ENCODE results near the gene NKX1-1. TPM values are rescaled to one million over a fixed set of nuclear protein-coding genes. Genes with fewer than 3 reads are reported as not detected.

Gene NKX1-1
- total RNA-seq, 1 experiment from 2014 or later, result not detected

DNA sequence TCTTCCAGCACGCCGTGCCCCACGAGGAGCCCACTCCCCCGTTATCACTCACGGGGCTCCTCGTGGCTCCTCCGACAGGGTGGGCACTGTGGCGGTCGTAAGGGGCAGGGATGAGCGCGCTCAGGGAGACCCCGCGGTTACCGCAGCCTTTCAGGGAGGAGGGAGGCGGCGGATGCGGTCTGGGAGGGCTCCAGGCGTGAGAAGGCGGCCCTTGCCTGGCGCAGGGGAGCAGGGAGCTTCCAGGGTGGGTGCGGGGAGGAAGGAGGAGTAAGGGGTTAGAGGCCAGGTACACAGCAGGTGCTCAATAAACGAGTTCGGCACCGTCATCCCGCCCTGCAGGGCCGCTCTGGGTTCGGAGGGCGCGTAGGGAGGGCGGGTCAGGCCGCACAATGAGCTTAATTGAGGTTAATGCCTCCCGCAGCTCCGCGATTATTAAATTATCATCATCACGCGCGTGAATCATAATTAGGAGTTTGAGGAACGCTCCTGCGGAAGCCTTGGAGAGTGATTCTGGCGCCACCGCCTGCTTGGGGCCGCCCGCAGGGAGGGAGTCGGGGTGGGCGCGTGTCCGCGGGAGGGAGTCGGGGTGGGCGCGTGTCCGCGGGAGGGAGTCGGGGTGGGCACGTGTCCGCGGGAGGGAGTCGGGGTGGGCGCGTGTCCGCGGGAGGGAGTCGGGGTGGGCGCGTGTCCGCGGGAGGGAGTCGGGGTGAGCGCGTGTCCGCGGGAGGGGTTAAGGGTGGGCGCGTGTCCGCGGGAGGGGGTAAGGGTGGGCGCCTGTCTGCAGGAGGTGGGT, 7.6 kb upstream of the NKX1-1 start (continued):
- TF ChIP-seq, protein P1, sequence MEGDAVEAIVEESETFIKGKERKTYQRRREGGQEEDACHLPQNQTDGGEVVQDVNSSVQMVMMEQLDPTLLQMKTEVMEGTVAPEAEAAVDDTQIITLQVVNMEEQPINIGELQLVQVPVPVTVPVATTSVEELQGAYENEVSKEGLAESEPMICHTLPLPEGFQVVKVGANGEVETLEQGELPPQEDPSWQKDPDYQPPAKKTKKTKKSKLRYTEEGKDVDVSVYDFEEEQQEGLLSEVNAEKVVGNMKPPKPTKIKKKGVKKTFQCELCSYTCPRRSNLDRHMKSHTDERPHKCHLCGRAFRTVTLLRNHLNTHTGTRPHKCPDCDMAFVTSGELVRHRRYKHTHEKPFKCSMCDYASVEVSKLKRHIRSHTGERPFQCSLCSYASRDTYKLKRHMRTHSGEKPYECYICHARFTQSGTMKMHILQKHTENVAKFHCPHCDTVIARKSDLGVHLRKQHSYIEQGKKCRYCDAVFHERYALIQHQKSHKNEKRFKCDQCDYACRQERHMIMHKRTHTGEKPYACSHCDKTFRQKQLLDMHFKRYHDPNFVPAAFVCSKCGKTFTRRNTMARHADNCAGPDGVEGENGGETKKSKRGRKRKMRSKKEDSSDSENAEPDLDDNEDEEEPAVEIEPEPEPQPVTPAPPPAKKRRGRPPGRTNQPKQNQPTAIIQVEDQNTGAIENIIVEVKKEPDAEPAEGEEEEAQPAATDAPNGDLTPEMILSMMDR (IDR thresholded peaks at IDR 0.05), result no peak
- TF ChIP-seq ZBTB21 (CRISPR knock-in tag; IDR thresholded peaks at IDR 0.05; ENCODE audit: borderline replicate concordance), result no peak
- no peak for TF ChIP-seq EMX1 (CRISPR knock-in tag; IDR thresholded peaks at IDR 0.05)
- TF ChIP-seq SP1 (CRISPR knock-in tag; conservative IDR thresholded peaks at IDR 0.05), result no peak
- TF ChIP-seq TCF7 (CRISPR knock-in tag; IDR thresholded peaks at IDR 0.05; ENCODE audit: low read depth), result no peak
- TF ChIP-seq, protein P2, sequence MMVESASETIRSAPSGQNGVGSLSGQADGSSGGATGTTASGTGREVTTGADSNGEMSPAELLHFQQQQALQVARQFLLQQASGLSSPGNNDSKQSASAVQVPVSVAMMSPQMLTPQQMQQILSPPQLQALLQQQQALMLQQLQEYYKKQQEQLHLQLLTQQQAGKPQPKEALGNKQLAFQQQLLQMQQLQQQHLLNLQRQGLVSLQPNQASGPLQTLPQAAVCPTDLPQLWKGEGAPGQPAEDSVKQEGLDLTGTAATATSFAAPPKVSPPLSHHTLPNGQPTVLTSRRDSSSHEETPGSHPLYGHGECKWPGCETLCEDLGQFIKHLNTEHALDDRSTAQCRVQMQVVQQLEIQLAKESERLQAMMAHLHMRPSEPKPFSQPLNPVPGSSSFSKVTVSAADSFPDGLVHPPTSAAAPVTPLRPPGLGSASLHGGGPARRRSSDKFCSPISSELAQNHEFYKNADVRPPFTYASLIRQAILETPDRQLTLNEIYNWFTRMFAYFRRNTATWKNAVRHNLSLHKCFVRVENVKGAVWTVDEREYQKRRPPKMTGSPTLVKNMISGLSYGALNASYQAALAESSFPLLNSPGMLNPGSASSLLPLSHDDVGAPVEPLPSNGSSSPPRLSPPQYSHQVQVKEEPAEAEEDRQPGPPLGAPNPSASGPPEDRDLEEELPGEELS (CRISPR knock-in tag; IDR thresholded peaks at IDR 0.05), result no peak
- TF ChIP-seq, protein P3, sequence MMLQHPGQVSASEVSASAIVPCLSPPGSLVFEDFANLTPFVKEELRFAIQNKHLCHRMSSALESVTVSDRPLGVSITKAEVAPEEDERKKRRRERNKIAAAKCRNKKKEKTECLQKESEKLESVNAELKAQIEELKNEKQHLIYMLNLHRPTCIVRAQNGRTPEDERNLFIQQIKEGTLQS (CRISPR knock-in tag; conservative IDR thresholded peaks at IDR 0.05), result no peak
- TF ChIP-seq, protein P4, sequence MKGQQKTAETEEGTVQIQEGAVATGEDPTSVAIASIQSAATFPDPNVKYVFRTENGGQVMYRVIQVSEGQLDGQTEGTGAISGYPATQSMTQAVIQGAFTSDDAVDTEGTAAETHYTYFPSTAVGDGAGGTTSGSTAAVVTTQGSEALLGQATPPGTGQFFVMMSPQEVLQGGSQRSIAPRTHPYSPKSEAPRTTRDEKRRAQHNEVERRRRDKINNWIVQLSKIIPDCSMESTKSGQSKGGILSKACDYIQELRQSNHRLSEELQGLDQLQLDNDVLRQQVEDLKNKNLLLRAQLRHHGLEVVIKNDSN (CRISPR knock-in tag; IDR thresholded peaks at IDR 0.05), result no peak
- no peak for TF ChIP-seq CBFB (CRISPR knock-in tag; IDR thresholded peaks at IDR 0.05; ENCODE audit: low read depth)
- TF ChIP-seq TEAD4 (CRISPR knock-in tag; IDR thresholded peaks at IDR 0.05), result no peak
- TF ChIP-seq, protein P5, sequence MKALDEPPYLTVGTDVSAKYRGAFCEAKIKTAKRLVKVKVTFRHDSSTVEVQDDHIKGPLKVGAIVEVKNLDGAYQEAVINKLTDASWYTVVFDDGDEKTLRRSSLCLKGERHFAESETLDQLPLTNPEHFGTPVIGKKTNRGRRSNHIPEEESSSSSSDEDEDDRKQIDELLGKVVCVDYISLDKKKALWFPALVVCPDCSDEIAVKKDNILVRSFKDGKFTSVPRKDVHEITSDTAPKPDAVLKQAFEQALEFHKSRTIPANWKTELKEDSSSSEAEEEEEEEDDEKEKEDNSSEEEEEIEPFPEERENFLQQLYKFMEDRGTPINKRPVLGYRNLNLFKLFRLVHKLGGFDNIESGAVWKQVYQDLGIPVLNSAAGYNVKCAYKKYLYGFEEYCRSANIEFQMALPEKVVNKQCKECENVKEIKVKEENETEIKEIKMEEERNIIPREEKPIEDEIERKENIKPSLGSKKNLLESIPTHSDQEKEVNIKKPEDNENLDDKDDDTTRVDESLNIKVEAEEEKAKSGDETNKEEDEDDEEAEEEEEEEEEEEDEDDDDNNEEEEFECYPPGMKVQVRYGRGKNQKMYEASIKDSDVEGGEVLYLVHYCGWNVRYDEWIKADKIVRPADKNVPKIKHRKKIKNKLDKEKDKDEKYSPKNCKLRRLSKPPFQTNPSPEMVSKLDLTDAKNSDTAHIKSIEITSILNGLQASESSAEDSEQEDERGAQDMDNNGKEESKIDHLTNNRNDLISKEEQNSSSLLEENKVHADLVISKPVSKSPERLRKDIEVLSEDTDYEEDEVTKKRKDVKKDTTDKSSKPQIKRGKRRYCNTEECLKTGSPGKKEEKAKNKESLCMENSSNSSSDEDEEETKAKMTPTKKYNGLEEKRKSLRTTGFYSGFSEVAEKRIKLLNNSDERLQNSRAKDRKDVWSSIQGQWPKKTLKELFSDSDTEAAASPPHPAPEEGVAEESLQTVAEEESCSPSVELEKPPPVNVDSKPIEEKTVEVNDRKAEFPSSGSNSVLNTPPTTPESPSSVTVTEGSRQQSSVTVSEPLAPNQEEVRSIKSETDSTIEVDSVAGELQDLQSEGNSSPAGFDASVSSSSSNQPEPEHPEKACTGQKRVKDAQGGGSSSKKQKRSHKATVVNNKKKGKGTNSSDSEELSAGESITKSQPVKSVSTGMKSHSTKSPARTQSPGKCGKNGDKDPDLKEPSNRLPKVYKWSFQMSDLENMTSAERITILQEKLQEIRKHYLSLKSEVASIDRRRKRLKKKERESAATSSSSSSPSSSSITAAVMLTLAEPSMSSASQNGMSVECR (CRISPR knock-in tag; IDR thresholded peaks at IDR 0.05; ENCODE audit: borderline replicate concordance), result no peak

DNA sequence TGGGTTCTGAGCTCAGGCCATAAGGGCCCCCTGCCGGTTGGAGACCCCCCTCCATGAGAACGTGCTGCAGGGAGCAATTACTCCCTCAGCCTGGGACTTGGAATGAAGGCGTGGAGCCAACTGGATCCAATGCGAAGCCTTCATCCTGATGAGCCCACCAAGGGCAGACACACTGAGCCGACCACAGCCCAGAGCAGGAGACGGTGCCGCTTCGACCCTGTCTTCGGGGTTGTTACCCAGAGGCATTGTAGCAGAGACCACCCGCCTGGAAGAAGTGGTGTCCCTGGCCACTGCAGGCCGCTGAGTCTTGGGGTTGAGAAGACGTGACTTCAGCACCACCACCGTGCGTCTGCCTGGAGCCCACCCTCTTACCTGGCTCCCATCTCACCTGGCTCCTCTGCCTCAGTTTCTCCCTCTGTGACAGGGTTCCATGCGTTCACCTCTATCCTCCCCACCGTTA, 7.0 kb upstream of the NKX1-1 start:
- peaks cover 5% of the 10 kb centered on the region for H3K4me1 Mint-ChIP-seq
- DNase-seq (ENCODE audit: low spot score) (no peak), ATAC-seq (no peak)
- TF ChIP-seq, protein P6, sequence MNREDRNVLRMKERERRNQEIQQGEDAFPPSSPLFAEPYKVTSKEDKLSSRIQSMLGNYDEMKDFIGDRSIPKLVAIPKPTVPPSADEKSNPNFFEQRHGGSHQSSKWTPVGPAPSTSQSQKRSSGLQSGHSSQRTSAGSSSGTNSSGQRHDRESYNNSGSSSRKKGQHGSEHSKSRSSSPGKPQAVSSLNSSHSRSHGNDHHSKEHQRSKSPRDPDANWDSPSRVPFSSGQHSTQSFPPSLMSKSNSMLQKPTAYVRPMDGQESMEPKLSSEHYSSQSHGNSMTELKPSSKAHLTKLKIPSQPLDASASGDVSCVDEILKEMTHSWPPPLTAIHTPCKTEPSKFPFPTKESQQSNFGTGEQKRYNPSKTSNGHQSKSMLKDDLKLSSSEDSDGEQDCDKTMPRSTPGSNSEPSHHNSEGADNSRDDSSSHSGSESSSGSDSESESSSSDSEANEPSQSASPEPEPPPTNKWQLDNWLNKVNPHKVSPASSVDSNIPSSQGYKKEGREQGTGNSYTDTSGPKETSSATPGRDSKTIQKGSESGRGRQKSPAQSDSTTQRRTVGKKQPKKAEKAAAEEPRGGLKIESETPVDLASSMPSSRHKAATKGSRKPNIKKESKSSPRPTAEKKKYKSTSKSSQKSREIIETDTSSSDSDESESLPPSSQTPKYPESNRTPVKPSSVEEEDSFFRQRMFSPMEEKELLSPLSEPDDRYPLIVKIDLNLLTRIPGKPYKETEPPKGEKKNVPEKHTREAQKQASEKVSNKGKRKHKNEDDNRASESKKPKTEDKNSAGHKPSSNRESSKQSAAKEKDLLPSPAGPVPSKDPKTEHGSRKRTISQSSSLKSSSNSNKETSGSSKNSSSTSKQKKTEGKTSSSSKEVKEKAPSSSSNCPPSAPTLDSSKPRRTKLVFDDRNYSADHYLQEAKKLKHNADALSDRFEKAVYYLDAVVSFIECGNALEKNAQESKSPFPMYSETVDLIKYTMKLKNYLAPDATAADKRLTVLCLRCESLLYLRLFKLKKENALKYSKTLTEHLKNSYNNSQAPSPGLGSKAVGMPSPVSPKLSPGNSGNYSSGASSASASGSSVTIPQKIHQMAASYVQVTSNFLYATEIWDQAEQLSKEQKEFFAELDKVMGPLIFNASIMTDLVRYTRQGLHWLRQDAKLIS (CRISPR knock-in tag; IDR thresholded peaks at IDR 0.05; ENCODE audit: borderline replicate concordance), result no peak
- no peak for TF ChIP-seq ZNF219 (CRISPR knock-in tag; IDR thresholded peaks at IDR 0.05; ENCODE audit: borderline replicate concordance)
- TF ChIP-seq, protein P7, sequence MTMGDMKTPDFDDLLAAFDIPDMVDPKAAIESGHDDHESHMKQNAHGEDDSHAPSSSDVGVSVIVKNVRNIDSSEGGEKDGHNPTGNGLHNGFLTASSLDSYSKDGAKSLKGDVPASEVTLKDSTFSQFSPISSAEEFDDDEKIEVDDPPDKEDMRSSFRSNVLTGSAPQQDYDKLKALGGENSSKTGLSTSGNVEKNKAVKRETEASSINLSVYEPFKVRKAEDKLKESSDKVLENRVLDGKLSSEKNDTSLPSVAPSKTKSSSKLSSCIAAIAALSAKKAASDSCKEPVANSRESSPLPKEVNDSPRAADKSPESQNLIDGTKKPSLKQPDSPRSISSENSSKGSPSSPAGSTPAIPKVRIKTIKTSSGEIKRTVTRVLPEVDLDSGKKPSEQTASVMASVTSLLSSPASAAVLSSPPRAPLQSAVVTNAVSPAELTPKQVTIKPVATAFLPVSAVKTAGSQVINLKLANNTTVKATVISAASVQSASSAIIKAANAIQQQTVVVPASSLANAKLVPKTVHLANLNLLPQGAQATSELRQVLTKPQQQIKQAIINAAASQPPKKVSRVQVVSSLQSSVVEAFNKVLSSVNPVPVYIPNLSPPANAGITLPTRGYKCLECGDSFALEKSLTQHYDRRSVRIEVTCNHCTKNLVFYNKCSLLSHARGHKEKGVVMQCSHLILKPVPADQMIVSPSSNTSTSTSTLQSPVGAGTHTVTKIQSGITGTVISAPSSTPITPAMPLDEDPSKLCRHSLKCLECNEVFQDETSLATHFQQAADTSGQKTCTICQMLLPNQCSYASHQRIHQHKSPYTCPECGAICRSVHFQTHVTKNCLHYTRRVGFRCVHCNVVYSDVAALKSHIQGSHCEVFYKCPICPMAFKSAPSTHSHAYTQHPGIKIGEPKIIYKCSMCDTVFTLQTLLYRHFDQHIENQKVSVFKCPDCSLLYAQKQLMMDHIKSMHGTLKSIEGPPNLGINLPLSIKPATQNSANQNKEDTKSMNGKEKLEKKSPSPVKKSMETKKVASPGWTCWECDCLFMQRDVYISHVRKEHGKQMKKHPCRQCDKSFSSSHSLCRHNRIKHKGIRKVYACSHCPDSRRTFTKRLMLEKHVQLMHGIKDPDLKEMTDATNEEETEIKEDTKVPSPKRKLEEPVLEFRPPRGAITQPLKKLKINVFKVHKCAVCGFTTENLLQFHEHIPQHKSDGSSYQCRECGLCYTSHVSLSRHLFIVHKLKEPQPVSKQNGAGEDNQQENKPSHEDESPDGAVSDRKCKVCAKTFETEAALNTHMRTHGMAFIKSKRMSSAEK (CRISPR knock-in tag; IDR thresholded peaks at IDR 0.05; ENCODE audit: borderline replicate concordance), result no peak
- no peak for TF ChIP-seq GTF2I (CRISPR knock-in tag; conservative IDR thresholded peaks at IDR 0.05)
- no peak for TF ChIP-seq OVOL2 (CRISPR knock-in tag; IDR thresholded peaks at IDR 0.05; ENCODE audit: borderline replicate concordance)

More for the DNA sequence above, 7.0 kb upstream of the NKX1-1 start:
- H3K27me3 Mint-ChIP-seq (ENCODE audit: low read depth), result peaks cover 51% of the 10 kb centered on the region
- no peak overlapping the region for H3K4me3 Mint-ChIP-seq
- H3K36me3 Mint-ChIP-seq, result no peaks in the 10 kb centered on the region
- POLR2A ChIA-PET, result no interaction called here
- CTCF ChIA-PET, result interaction anchor here (2.1 kb wide), 1 partner anchor 99 kb away, joined by 11 read pairs; no protein-coding TSS in a partner anchor
- H3K9me3 Mint-ChIP-seq, result no peaks in the 10 kb centered on the region
- no peak overlapping the region for H3K27ac Mint-ChIP-seq
